Heart right ventricle (tissue), 16 donors: ENCODE measurements around the gene MED14. TPM values are rescaled to one million over a fixed set of nuclear protein-coding genes. Genes with fewer than 3 reads are reported as not detected.
"Not testable (repeated sequence)": the region's sequence is repeated elsewhere in the genome, so short reads cannot be mapped to it uniquely, and the experiment has no call there.

Experiments
- ATAC-seq, 8 donors: fragments of 200-7000 bp; cut with Tn5 transposase; one replicate each; pipeline ENCODE4 v1.9.1; 2020; ENCODE audit warnings: mild to moderate bottlenecking in 8 of 8, moderate library complexity in 8 of 8, moderate number of reproducible peaks in 1 of 8
- DNase-seq, 2 donors: peaks; one replicate each; pipeline ENCODE4 v3.0.0-alpha.2; 2020
- H3K27ac ChIP-seq, 10 donors: fragments of 200-600 bp; sonication (generic) in 2 of 10; one replicate each; pipeline versions ENCODE4 v1.5.0 to v1.8.0; 2020 to 2022; ENCODE audit warnings: mild to moderate bottlenecking in 3 of 10
- H3K27me3 ChIP-seq, 7 donors: fragments of 200-600 bp; one replicate each; pipeline ENCODE4 v1.8.0; 2021 to 2022; ENCODE audit warnings: mild to moderate bottlenecking in 2 of 7
- H3K36me3 ChIP-seq, 9 donors: fragments of 200-600 bp; sonication (generic) in 1 of 9; one replicate each; pipeline versions ENCODE4 v1.5.0 to v1.8.0; 2020 to 2022; ENCODE audit warnings: mild to moderate bottlenecking in 2 of 9
- H3K4me1 ChIP-seq, 9 donors: fragments of 200-600 bp; sonication (generic) in 1 of 9; one replicate each; pipeline versions ENCODE4 v1.5.0 to v1.8.0; 2020 to 2022; ENCODE audit warnings: mild to moderate bottlenecking in 4 of 9
- H3K4me3 ChIP-seq, 10 donors: fragments of 200-600 bp; sonication (generic) in 2 of 10; one replicate each; pipeline versions ENCODE4 v1.5.0 to v1.8.0; 2020 to 2022; ENCODE audit warnings: mild to moderate bottlenecking in 7 of 10, moderate library complexity in 2 of 10
- H3K9me3 ChIP-seq, 11 donors: fragments of 200-600 bp in 10 of 11; sonication (generic) in 2 of 11; one replicate each; pipeline versions ENCODE4 v1.5.0 to v1.8.0; 2013 to 2022; ENCODE audit warnings: mild to moderate bottlenecking in 2 of 11, control low read depth in 1 of 11, moderate library complexity in 1 of 11
- CTCF ChIP-seq, 9 donors: fragments of 200-600 bp; sonication (generic) in 2 of 9; IDR thresholded peaks; one replicate each; pipeline versions ENCODE4 v1.5.0 to v1.8.0; 2021 to 2022; ENCODE audit warnings: antibody characterized with exemption in 9 of 9, mild to moderate bottlenecking in 5 of 9, moderate library complexity in 1 of 9
- WGBS, 2 donors: extraction: QIAGEN DNeasy Blood & Tissue Kit; methylation state at CpG; one replicate each; pipeline ENCODE4 v1.1.7; 2013; ENCODE audit warnings: inconsistent platforms in 1 of 2; 5-methylcytosine and 5-hydroxymethylcytosine counted together
- intact Hi-C, 10 donors: fragments of 100-400 bp; cut with DNase I; formaldehyde crosslinking; loops; one replicate each; pipeline versions ENCODE4 v1.11.1 to v1.14.2; 2022
- polyA plus RNA-seq, 2 donors: library from polyadenylated mRNA; stranded (reverse); fragments of 200-250 nt; gene quantifications; one replicate each; pipeline ENCODE4 v1.2.3, GENCODE V29; 2013
- total RNA-seq, 10 donors: library from RNA; stranded (reverse); fragmentation: NEBNext Ultra II Directional in 3 of 10; extraction: Animal tissue kit (Norgen Biotek cat#: 25700) in 3 of 10; gene quantifications; one replicate each; pipeline versions ENCODE4 v1.2.1 to v1.2.4, GENCODE V29; 2021 to 2023
- donor health status: Arrhythmogenic right ventricular cardiomyopathy.
- donor health status: ischemic (EF 13 %, LVEDD 7.1; RV severe dilation, severe dysfunction).
- donor health status: healthy with polysubstance abuse.
- donor health status: DM: no; HTN: yes; CAD: no.
- donor health status: DM: no; HTN: no; CAD: no.
- donor health status: ischemic (EF 25% LVEDD 6.9; RV normal size, moderate dysfunction).
- donor health status: ischemic (EF 25% LVEDD 5.7; RV mildly dilated, moderate dysfunction).
- donor health status: healthy.
- donor health status: DM: yes; HTN: yes; CAD: no.
- donor health status: Ischemic cardiomyopathy.
- donor health status: ischemic (EF 35%, LVEDD 5.7; RV mildly dilated, moderate dysfunction).
- donor health status: nonischemic (EF 11% LVEDD 7.7; RV severe dilation, severe dysfunction).
- donor health status: DM: yes; HTN: yes; CAD: no.
- donor health status: PGD.
- donor health status: ischemic (EF 29% LVEDD 5.4; RV normal size, mild dysfunction).
- donor health status: nonischemic (EF 23%, LVEDD 6.1; RV moderate dilation, normal function).

The MED14 gene
- total and polyA plus RNA-seq, 12 donors, result 7.1 to 44.9 (median 33.1) TPM

- peaks cover 0 to 39% (median 22%) of the 10 kb centered on the region in 9 donors for H3K4me1 ChIP-seq
- H3K27me3 ChIP-seq, result peaks cover 0 to 91% (median 0%) of the 10 kb centered on the region in 7 donors
- H3K27ac ChIP-seq, result peak overlapping the region; percentile 91 to 99 (median 96)
- intact Hi-C loops, result loop anchor here in 2 of 10 donors (2.0 to 10.0 kb wide), 2 partner anchors 19 to 49 kb away; no protein-coding TSS in a partner anchor
- no peaks in the 10 kb centered on the region for H3K36me3 ChIP-seq
- no peak for DNase-seq
- peak in 7 of 8 donors; percentile 5 to 43 (median 14) for ATAC-seq
- peak overlapping the region; percentile 65 to 88 (median 74) for H3K4me3 ChIP-seq
- H3K9me3 ChIP-seq, result no peaks in the 10 kb centered on the region
- 0 to 1% methylated on average over 17 of the region's 17 CpGs for WGBS, 2 donors
- TF ChIP-seq CTCF (IDR thresholded peaks at IDR 0.05), result no peak
Observed at GRCh38 chrX:40736170-40736505, 796 bp upstream of the MED14 start.

GRCh38 chrX:40734971-40735324, 394 bp downstream of the MED14 start:
- Histone ChIP-seq H3K27me3 (peaks cover 0 to 85% (median 0%) of the 10 kb centered on the region in 7 donors), H3K36me3 (no peaks in the 10 kb centered on the region), H3K4me3 (peak overlapping the region; percentile 65 to 88 (median 74)), H3K27ac (peak overlapping the region; percentile 91 to 99 (median 96)), H3K4me1 (peaks cover 0 to 44% (median 24%) of the 10 kb centered on the region in 9 donors), H3K9me3 (no peaks in the 10 kb centered on the region)
- TF ChIP-seq CTCF (IDR thresholded peaks at IDR 0.05), result no peak
- WGBS, 2 donors, result 0% methylated on average over 10 to 18 of the region's 20 CpGs
- DNase-seq, result peak in 1 of 2 donors; percentile 22
- peak in 4 of 8 donors; percentile 3 to 24 (median 16) for ATAC-seq
- intact Hi-C loops, result loop anchor here in 1 of 10 donors (10.0 kb wide), 1 partner anchor 50 kb away; no protein-coding TSS in a partner anchor

- H3K4me3 ChIP-seq, result peak overlapping the region in 7 of 10 donors; percentile 72 to 88 (median 74)
- intact Hi-C loops, result loop anchor here in 1 of 10 donors (10.0 kb wide), 1 partner anchor 51 kb away; no protein-coding TSS in a partner anchor
Observed at GRCh38 chrX:40733706-40734105, 1.6 kb downstream of the MED14 start.

GRCh38 chrX:40732499-40732898, 2.8 kb downstream of the MED14 start:
- 93 to 98% methylated on average over 5 of the region's 5 CpGs for WGBS, 2 donors
- not testable (repeated sequence) for H3K9me3 ChIP-seq, H3K36me3 ChIP-seq, ATAC-seq, H3K27ac ChIP-seq, DNase-seq, H3K4me3 ChIP-seq
- Histone ChIP-seq H3K4me1 (peaks cover 0 to 54% (median 30%) of the 10 kb centered on the region in 9 donors), H3K27me3 (peaks cover 0 to 82% (median 0%) of the 10 kb centered on the region in 7 donors)
- intact Hi-C loops, result loop anchor here in 1 of 10 donors (10.0 kb wide), 1 partner anchor 52 kb away; no protein-coding TSS in a partner anchor

More at GRCh38 chrX:40733706-40734105, 1.6 kb downstream of the MED14 start:
- WGBS, 2 donors, result 7 to 22% methylated on average over 2 of the region's 2 CpGs
- TF ChIP-seq CTCF (IDR thresholded peaks at IDR 0.05), result no peak
- Histone ChIP-seq H3K27me3 (peaks cover 0 to 84% (median 0%) of the 10 kb centered on the region in 7 donors), H3K27ac (peak overlapping the region in 2 of 10 donors; percentile 98 to 99), H3K36me3 (no peaks in the 10 kb centered on the region), H3K9me3 (no peaks in the 10 kb centered on the region), H3K4me1 (peaks cover 0 to 54% (median 26%) of the 10 kb centered on the region in 9 donors)
- DNase-seq (no peak), ATAC-seq (no peak)
